ENCODE results near the gene CASZ1. TPM values are rescaled to one million over a fixed set of nuclear protein-coding genes. Genes with fewer than 3 reads are reported as not detected.

The CASZ1 gene
- polyA plus RNA-seq, 1 experiment = 0.06 TPM

- Histone ChIP-seq H3K27ac (ENCODE audit: low read depth, low read length) (no peak overlapping the region), H3K27me3 (ENCODE audit: control insufficient read depth, insufficient read depth, low read length) (peaks cover 22% of the 10 kb centered on the region), H3K4me3 (ENCODE audit: low read depth, low read length) (no peak overlapping the region), H3K9me3 (ENCODE audit: control insufficient read depth, insufficient read depth, low read length) (no peaks in the 10 kb centered on the region)
- no peak for DNase-seq (ENCODE audit: low read depth, low spot score)
- ChIA-PET CTCF (interaction anchor here (1.3 kb wide), 1 partner anchor 44 kb away, joined by 3 read pairs; no protein-coding TSS in a partner anchor), POLR2A (no interaction called here)
- TF ChIP-seq, protein P1, sequence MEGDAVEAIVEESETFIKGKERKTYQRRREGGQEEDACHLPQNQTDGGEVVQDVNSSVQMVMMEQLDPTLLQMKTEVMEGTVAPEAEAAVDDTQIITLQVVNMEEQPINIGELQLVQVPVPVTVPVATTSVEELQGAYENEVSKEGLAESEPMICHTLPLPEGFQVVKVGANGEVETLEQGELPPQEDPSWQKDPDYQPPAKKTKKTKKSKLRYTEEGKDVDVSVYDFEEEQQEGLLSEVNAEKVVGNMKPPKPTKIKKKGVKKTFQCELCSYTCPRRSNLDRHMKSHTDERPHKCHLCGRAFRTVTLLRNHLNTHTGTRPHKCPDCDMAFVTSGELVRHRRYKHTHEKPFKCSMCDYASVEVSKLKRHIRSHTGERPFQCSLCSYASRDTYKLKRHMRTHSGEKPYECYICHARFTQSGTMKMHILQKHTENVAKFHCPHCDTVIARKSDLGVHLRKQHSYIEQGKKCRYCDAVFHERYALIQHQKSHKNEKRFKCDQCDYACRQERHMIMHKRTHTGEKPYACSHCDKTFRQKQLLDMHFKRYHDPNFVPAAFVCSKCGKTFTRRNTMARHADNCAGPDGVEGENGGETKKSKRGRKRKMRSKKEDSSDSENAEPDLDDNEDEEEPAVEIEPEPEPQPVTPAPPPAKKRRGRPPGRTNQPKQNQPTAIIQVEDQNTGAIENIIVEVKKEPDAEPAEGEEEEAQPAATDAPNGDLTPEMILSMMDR (IDR thresholded peaks at IDR 0.05; ENCODE audit: low read depth, low read length) = no peak
Measured at GRCh38 chr1:10823000-10823401, 26.6 kb upstream of the CASZ1 start.

DNA sequence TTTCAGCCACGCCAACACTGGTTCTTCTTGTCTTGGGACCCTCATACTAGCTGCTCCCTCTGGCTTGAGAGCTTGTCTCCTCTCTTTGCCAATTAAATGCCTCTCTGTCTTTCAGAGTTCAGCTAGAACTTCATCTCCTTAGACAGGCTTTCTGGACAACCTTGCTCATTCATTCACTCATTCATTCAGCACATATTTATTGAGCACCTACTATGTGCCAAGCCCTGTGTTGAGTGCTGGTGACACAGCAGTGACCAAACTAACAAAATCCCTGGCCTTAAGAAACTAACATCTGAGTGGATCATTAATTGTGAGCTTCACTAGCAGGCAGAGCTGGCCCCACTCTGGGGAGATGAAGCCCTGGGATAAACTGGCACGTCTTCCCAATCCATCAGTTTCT is 24.9 kb upstream of the CASZ1 start:
- TF ChIP-seq, protein P1 (IDR thresholded peaks at IDR 0.05; ENCODE audit: low read depth, low read length) = no peak
- DNase-seq (ENCODE audit: low read depth, low spot score) = no peak
- ChIA-PET POLR2A (no interaction called here), CTCF (no interaction called here)
- H3K4me3 ChIP-seq (ENCODE audit: low read depth, low read length) = no peak overlapping the region
- H3K9me3 ChIP-seq (ENCODE audit: control insufficient read depth, insufficient read depth, low read length) = no peaks in the 10 kb centered on the region
- H3K27ac ChIP-seq (ENCODE audit: low read depth, low read length) = no peak overlapping the region
- peaks cover 19% of the 10 kb centered on the region for H3K27me3 ChIP-seq (ENCODE audit: control insufficient read depth, insufficient read depth, low read length)

DNA sequence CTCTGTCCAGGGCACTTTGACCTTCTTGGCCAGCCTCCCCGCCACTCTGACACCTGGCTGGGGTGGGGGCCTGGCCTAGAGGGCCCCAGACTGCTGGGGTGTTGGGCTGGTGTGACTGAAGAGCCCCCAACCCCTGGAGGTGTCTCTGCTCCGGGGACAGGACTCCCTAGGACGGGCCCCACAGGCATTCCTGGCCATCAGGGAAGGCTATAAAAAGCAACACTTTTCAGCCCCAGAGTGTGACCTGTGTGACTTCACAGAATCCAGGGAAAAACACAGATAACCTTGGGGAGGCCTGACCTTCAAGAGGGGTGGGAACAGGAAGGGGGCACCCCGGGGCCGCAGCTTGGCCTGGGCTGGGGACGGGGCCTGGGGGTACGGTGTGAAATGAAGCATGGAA is 24.0 kb upstream of the CASZ1 start:
- ChIA-PET POLR2A (no interaction called here), CTCF (no interaction called here)
- TF ChIP-seq, protein P1 (IDR thresholded peaks at IDR 0.05; ENCODE audit: low read depth, low read length) = no peak
- Histone ChIP-seq H3K27ac (ENCODE audit: low read depth, low read length) (no peak overlapping the region), H3K4me3 (ENCODE audit: low read depth, low read length) (no peak overlapping the region), H3K9me3 (ENCODE audit: control insufficient read depth, insufficient read depth, low read length) (no peaks in the 10 kb centered on the region), H3K27me3 (ENCODE audit: control insufficient read depth, insufficient read depth, low read length) (peaks cover 25% of the 10 kb centered on the region)
- no peak for DNase-seq (ENCODE audit: low read depth, low spot score)

DNA sequence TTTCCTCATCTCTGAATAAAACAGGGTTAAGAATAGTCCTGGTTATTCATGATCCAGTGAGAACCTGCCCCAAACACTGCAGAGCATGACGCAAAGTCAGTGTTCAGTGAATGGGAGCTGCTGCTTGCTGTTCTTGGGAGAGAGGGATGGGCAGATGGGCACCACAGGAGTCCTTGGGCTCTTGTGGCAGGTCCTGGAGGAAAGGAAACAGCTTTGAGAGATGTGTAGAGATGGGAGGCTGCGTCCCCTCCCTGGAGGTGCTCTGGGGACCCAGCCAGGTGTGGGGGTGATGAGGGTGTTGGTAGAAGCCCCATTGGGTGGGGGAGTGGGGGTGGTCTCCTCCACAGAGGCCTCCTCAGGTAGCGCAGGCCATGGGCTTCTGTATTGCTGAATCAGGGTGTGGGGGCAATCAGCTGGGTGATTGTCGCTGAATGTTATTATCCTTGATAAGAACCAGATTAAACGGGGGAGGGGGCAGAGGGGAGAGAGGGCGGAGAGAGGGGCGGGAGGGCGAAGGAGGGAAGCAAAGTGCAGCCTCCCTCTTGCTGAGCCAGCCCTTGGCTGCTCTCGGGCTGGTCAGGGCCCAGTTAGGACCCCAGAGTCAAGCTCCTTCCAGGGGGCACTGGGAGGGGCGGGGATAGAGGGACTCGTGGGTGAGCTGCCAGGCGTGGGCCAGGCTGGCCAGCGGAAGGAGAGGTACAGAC is 22.9 kb upstream of the CASZ1 start:
- no peak for DNase-seq (ENCODE audit: low read depth, low spot score)
- CTCF ChIA-PET = no interaction called here
- peaks cover 33% of the 10 kb centered on the region for H3K27me3 ChIP-seq (ENCODE audit: control insufficient read depth, insufficient read depth, low read length)
- H3K9me3 ChIP-seq (ENCODE audit: control insufficient read depth, insufficient read depth, low read length) = no peaks in the 10 kb centered on the region
- no peak overlapping the region for H3K4me3 ChIP-seq (ENCODE audit: low read depth, low read length)
- H3K27ac ChIP-seq (ENCODE audit: low read depth, low read length) = no peak overlapping the region
- TF ChIP-seq, protein P1 (IDR thresholded peaks at IDR 0.05; ENCODE audit: low read depth, low read length) = no peak
- POLR2A ChIA-PET = interaction anchor here (0.6 kb wide), 1 partner anchor 135 kb away, joined by 4 read pairs; no protein-coding TSS in a partner anchor

GRCh38 chr1:10818262-10819197 is 22.1 kb upstream of the CASZ1 start:
- ChIA-PET CTCF (no interaction called here), POLR2A (no interaction called here)
- TF ChIP-seq, protein P1 (IDR thresholded peaks at IDR 0.05; ENCODE audit: low read depth, low read length) = no peak
- no peak overlapping the region for H3K4me3 ChIP-seq (ENCODE audit: low read depth, low read length)
- no peaks in the 10 kb centered on the region for H3K9me3 ChIP-seq (ENCODE audit: control insufficient read depth, insufficient read depth, low read length)
- DNase-seq (ENCODE audit: low read depth, low spot score) = no peak
- H3K27ac ChIP-seq (ENCODE audit: low read depth, low read length) = no peak overlapping the region
- peaks cover 39% of the 10 kb centered on the region for H3K27me3 ChIP-seq (ENCODE audit: control insufficient read depth, insufficient read depth, low read length)
